ENCODE results near the gene TSC22D2.

Gene TSC22D2

GRCh38 chr3:150412561-150413231 lies 4.6 kb downstream of the TSC22D2 start:
- DNase-seq (ENCODE audit: low spot score) = peak; percentile 38

GRCh38 chr3:150414258-150414657 lies 6.2 kb downstream of the TSC22D2 start:
- peak; percentile 13 for DNase-seq (ENCODE audit: low spot score)

GRCh38 chr3:150414959-150415358 lies 6.9 kb downstream of the TSC22D2 start:
- peak; percentile 9 for DNase-seq (ENCODE audit: low spot score)

GRCh38 chr3:150419076-150419868 lies 11.2 kb downstream of the TSC22D2 start:
- DNase-seq (ENCODE audit: low spot score) = no peak

GRCh38 chr3:150419959-150420358 lies 11.9 kb downstream of the TSC22D2 start:
- DNase-seq (ENCODE audit: low spot score) = no peak

- no peak for DNase-seq (ENCODE audit: low spot score)
Measured at GRCh38 chr3:150421256-150421655, 13.2 kb downstream of the TSC22D2 start.

- peak; percentile 9 for DNase-seq (ENCODE audit: low spot score)
Measured at GRCh38 chr3:150421799-150422548, 13.9 kb downstream of the TSC22D2 start.

GRCh38 chr3:150422907-150423306 lies 14.8 kb downstream of the TSC22D2 start:
- no peak for DNase-seq (ENCODE audit: low spot score)

- DNase-seq (ENCODE audit: low spot score) = no peak
Measured at GRCh38 chr3:150423761-150424160, 15.7 kb downstream of the TSC22D2 start.

GRCh38 chr3:150426292-150426691 lies 18.2 kb downstream of the TSC22D2 start:
- no peak for DNase-seq (ENCODE audit: low spot score)

GRCh38 chr3:150428562-150428961 lies 20.5 kb downstream of the TSC22D2 start:
- DNase-seq (ENCODE audit: low spot score) = no peak

- DNase-seq (ENCODE audit: low spot score) = no peak
Measured at GRCh38 chr3:150429767-150430671, 21.9 kb downstream of the TSC22D2 start.

- no peak for DNase-seq (ENCODE audit: low spot score)
Measured at GRCh38 chr3:150433347-150433746, 25.2 kb downstream of the TSC22D2 start.

- DNase-seq (ENCODE audit: low spot score) = no peak
Measured at GRCh38 chr3:150434234-150434633, 26.1 kb downstream of the TSC22D2 start.

- no peak for DNase-seq (ENCODE audit: low spot score)
Measured at GRCh38 chr3:150436161-150436560, 28.1 kb downstream of the TSC22D2 start.

- DNase-seq (ENCODE audit: low spot score) = no peak
Measured at GRCh38 chr3:150439657-150440056, 31.6 kb downstream of the TSC22D2 start.

- DNase-seq (ENCODE audit: low spot score) = no peak
Measured at GRCh38 chr3:150443331-150443741, 35.2 kb downstream of the TSC22D2 start.

- DNase-seq (ENCODE audit: low spot score) = no peak
Measured at GRCh38 chr3:150444371-150444770, 36.3 kb downstream of the TSC22D2 start.

GRCh38 chr3:150446470-150446977 lies 38.4 kb downstream of the TSC22D2 start:
- no peak for DNase-seq (ENCODE audit: low spot score)

GRCh38 chr3:150447084-150447483 lies 39.0 kb downstream of the TSC22D2 start:
- DNase-seq (ENCODE audit: low spot score) = no peak

Data from AG20443 (cell line).